ENCODE data around the gene B3GNT4.

GRCh38 chr12:122216445-122216844, 12.9 kb downstream of the B3GNT4 start:
- TF ChIP-seq CTCF (IDR thresholded peaks at IDR 0.05; ENCODE audit: control extremely low read depth in 1 of 3, insufficient read depth in 1 of 3, low read depth in 1 of 3, low read length in 3 of 3): no peak
- TF ChIP-seq NANOG (IDR thresholded peaks at IDR 0.05; ENCODE audit: insufficient read depth, low read depth, low read length, poor library complexity, severe bottlenecking): no peak
- TF ChIP-seq BRCA1 (IDR thresholded peaks at IDR 0.05; ENCODE audit: low read depth, low read length): no peak
- TF ChIP-seq RAD21 (IDR thresholded peaks at IDR 0.05 in 1 of 2, conservative IDR thresholded peaks at IDR 0.05 in 1 of 2; ENCODE audit: low read depth in 2 of 2, low read length in 2 of 2): no peak
- no peak for TF ChIP-seq SIN3A (conservative IDR thresholded peaks at IDR 0.05 in 1 of 2, IDR thresholded peaks at IDR 0.05 in 1 of 2; ENCODE audit: low read depth in 1 of 2, low read length in 2 of 2)
- TF ChIP-seq POLR2A (IDR thresholded peaks at IDR 0.05; ENCODE audit: control extremely low read depth in 1 of 2, low read depth in 2 of 2, low read length in 2 of 2): no peak
- no peak for TF ChIP-seq EZH2 (IDR thresholded peaks at IDR 0.05; ENCODE audit: low read depth, low read length, severe bottlenecking)
- TF ChIP-seq EP300 (IDR thresholded peaks at IDR 0.05; ENCODE audit: borderline replicate concordance in 1 of 2, low read depth in 2 of 2, low read length in 2 of 2): no peak
- TF ChIP-seq GTF2F1 (IDR thresholded peaks at IDR 0.05; ENCODE audit: borderline replicate concordance, low read depth, low read length): no peak

Data from H1 (cell line).